Pons (tissue), 1 donor: Measurements from ENCODE around the gene CDH12.

Source experiments
- DNase-seq: peaks from one replicate; pipeline ENCODE4 v3.0.0-alpha.2; 2016; ENCODE audit warnings: low spot score

The CDH12 gene

GRCh38 chr5:21709770-21710169 is 1143.4 kb downstream of the CDH12 start:
- no peak for DNase-seq

GRCh38 chr5:21704974-21705668 is 1148.0 kb downstream of the CDH12 start:
- no peak for DNase-seq

- DNase-seq, result no peak
Observed at GRCh38 chr5:21701317-21701716, 1151.8 kb downstream of the CDH12 start.
